Measurements from ENCODE around the gene C16orf89. TPM values are rescaled to one million over a fixed set of nuclear protein-coding genes. Genes with fewer than 3 reads are reported as not detected.

Gene C16orf89
- total RNA-seq, 1 donor from 2014 or later = not detected

DNA sequence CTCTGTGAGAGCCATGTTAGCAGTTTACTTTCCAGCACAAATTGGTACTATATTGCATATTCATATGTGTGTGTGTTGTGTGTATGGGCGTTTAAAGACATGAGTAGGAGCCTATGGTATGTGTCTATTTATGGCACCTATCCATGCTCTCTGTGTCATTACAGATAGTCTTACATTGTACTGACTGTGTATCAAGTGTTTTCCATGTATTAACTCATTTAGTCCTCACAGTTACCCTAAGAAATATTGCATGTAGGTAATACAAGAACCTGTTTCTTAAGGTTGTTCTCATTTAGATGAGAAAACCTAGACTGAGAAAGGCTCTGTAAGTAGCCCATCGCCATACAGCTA is 7.5 kb upstream of the C16orf89 start:
- Histone ChIP-seq H3K36me3 (ENCODE audit: insufficient read depth, low read length) (peaks cover 11% of the 10 kb centered on the region), H3K27me3 (ENCODE audit: insufficient read depth, low read length) (no peaks in the 10 kb centered on the region), H3K4me2 (ENCODE audit: low read length) (peak overlapping the region; percentile 94), H3K79me2 (ENCODE audit: insufficient read depth, low read length) (peaks cover 29% of the 10 kb centered on the region), H4K20me1 (ENCODE audit: insufficient read depth, low read length) (peaks cover 14% of the 10 kb centered on the region), H3K9ac (ENCODE audit: low read length) (no peak overlapping the region), H3K27ac (ENCODE audit: low read depth, low read length) (no peak overlapping the region), H3K4me1 (ENCODE audit: insufficient read depth, low read length) (peaks cover 11% of the 10 kb centered on the region), H3K4me3 (ENCODE audit: insufficient read depth, low read depth, low read length) (peak overlapping the region; percentile 86), H2AFZ (ENCODE audit: low read depth, low read length) (no peak overlapping the region), H3K9me3 (ENCODE audit: insufficient read depth, low read depth, low read length) (no peaks in the 10 kb centered on the region)
- Mint-ChIP-seq H3K9me3 (ENCODE audit: unreplicated experiment) (no peaks in the 10 kb centered on the region), H3K27me3 (ENCODE audit: low read depth, unreplicated experiment) (no peaks in the 10 kb centered on the region), H3K36me3 (ENCODE audit: low read depth, unreplicated experiment) (peaks cover 12% of the 10 kb centered on the region), H3K4me3 (ENCODE audit: unreplicated experiment) (peak overlapping the region; percentile 94), H3K4me1 (ENCODE audit: low read depth, unreplicated experiment) (peaks cover 6% of the 10 kb centered on the region), H3K27ac (ENCODE audit: unreplicated experiment) (peak overlapping the region; percentile 72)
- FAIRE-seq = no peak
- TF ChIP-seq EZH2 (IDR thresholded peaks at IDR 0.05; ENCODE audit: insufficient read depth, low read length) = no peak
- DNase-seq (ENCODE audit: low read depth) = peak; percentile 36

DNA sequence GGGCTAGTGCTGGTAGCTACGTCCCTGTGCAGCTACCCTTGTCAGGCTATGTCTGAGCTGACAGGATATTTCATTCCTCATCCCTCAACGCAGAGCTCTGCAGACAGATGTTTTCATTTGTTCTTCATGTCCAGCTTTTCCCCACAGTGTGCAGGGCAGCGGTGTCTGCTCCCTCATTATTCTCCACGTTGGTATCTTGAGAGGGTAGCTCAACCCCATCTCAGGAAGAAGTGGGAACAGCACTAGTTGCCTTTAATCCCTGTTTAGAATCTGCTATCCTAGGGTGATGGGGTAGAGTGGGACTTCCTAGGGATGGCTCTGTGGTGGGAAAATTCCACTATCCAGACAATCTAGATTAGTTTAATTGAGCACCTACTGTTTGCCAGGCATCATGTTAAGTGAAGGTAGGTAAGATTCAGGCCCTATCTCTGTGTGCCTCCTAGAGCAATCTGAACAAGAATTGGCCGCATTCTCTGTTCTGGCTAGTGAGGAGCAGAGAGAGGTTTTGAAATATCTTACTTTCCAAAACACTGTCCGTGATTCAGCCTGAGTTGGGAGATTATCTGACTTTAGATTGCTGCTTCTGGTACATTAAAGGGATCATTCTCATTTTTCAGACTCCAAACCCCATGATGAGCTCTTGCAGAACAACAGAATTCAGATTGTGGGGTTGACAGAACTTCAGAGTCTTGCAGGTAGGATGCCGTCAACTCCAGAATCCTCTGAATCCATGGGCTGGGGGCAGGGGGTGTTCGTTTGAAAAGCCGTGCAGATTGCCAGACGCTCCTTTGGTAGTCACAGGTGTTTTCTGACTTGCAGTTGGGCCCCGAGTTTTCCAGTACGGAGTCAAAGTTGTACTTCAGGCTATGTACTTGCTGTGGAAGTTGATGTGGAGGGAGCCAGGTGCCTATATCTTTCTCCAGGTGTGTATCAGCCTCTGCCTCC is 6.8 kb upstream of the C16orf89 start:
- Mint-ChIP-seq H3K36me3 (ENCODE audit: low read depth, unreplicated experiment) (peaks cover 10% of the 10 kb centered on the region), H3K4me3 (ENCODE audit: unreplicated experiment) (peak overlapping the region; percentile 94), H3K4me1 (ENCODE audit: low read depth, unreplicated experiment) (peaks cover 6% of the 10 kb centered on the region), H3K27ac (ENCODE audit: unreplicated experiment) (peak overlapping the region; percentile 91), H3K27me3 (ENCODE audit: low read depth, unreplicated experiment) (no peaks in the 10 kb centered on the region), H3K9me3 (ENCODE audit: unreplicated experiment) (no peaks in the 10 kb centered on the region)
- Histone ChIP-seq H3K27ac (ENCODE audit: low read depth, low read length) (peak overlapping the region; percentile 78), H3K4me1 (ENCODE audit: insufficient read depth, low read length) (peaks cover 11% of the 10 kb centered on the region), H3K4me3 (ENCODE audit: insufficient read depth, low read depth, low read length) (peak overlapping the region; percentile 86), H3K27me3 (ENCODE audit: insufficient read depth, low read length) (no peaks in the 10 kb centered on the region), H3K4me2 (ENCODE audit: low read length) (peak overlapping the region; percentile 94), H2AFZ (ENCODE audit: low read depth, low read length) (peak overlapping the region; percentile 92), H3K9ac (ENCODE audit: low read length) (peak overlapping the region; percentile 90), H3K9me3 (ENCODE audit: insufficient read depth, low read depth, low read length) (no peaks in the 10 kb centered on the region), H4K20me1 (ENCODE audit: insufficient read depth, low read length) (peaks cover 14% of the 10 kb centered on the region), H3K36me3 (ENCODE audit: insufficient read depth, low read length) (peaks cover 11% of the 10 kb centered on the region), H3K79me2 (ENCODE audit: insufficient read depth, low read length) (peaks cover 29% of the 10 kb centered on the region)
- no peak for FAIRE-seq
- TF ChIP-seq EZH2 (IDR thresholded peaks at IDR 0.05; ENCODE audit: insufficient read depth, low read length) (no peak), CTCF (IDR thresholded peaks at IDR 0.05; ENCODE audit: insufficient read depth, low read depth, low read length) (no peak)
- DNase-seq (ENCODE audit: low read depth) = no peak

DNA sequence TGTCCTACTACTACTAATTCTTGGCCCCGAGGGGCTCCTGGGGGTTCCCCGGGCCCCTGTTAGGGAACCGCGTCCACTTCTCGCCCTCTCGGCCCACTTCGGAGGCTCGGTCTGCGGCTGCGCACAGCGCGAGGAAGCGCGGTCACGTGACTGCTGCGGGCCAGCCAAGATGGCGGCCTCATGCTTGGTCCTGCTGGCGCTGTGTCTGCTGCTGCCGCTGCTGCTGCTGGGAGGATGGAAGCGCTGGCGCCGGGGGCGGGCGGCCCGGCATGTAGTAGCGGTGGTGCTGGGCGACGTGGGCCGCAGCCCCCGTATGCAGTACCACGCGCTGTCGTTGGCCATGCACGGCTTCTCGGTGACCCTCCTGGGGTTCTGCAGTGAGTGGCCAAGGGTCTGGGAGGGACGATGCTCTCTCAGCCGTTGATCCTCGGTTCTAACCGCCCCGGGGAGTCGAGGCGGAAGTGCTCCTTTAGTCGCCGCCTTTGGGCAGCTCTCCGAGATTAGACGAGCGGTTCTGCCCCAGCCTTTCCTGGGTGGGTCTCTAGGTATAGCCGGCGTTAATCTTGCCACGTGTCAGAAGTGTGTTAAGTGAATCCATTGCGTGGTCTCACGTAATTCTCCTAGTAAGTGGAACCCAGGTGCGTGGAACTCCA is 6.1 kb upstream of the C16orf89 start, which contains the start of gene ALG1:
Gene ALG1 (plus strand): TSS at position 163 of the 653 bp plus-strand sequence. CDS start 7 bp downstream, at position 170.
- Mint-ChIP-seq H3K9me3 (ENCODE audit: unreplicated experiment) (no peaks in the 10 kb centered on the region), H3K4me3 (ENCODE audit: unreplicated experiment) (peak within 1 kb of the TSS; percentile 94), H3K27me3 (ENCODE audit: low read depth, unreplicated experiment) (peaks cover 4% of the 10 kb centered on the region), H3K4me1 (ENCODE audit: low read depth, unreplicated experiment) (peaks cover 6% of the 10 kb centered on the region), H3K36me3 (ENCODE audit: low read depth, unreplicated experiment) (peaks cover 10% of the 10 kb centered on the region), H3K27ac (ENCODE audit: unreplicated experiment) (peak within 1 kb of the TSS; percentile 91)
- H3K27me3 ChIP-seq (ENCODE audit: insufficient read depth, low read length) = peaks cover 4% of the 10 kb centered on the region
- peaks cover 14% of the 10 kb centered on the region for H4K20me1 ChIP-seq (ENCODE audit: insufficient read depth, low read length)
- peak within 1 kb of the TSS; percentile 90 for H3K9ac ChIP-seq (ENCODE audit: low read length)
- FAIRE-seq = no peak
- peaks cover 29% of the 10 kb centered on the region for H3K79me2 ChIP-seq (ENCODE audit: insufficient read depth, low read length)
- peaks cover 11% of the 10 kb centered on the region for H3K36me3 ChIP-seq (ENCODE audit: insufficient read depth, low read length)
- no peaks in the 10 kb centered on the region for H3K9me3 ChIP-seq (ENCODE audit: insufficient read depth, low read depth, low read length)
- peak within 1 kb of the TSS; percentile 92 for H2AFZ ChIP-seq (ENCODE audit: low read depth, low read length)
- peak within 1 kb of the TSS; percentile 78 for H3K27ac ChIP-seq (ENCODE audit: low read depth, low read length)
- peaks cover 11% of the 10 kb centered on the region for H3K4me1 ChIP-seq (ENCODE audit: insufficient read depth, low read length)
- no peak for TF ChIP-seq EZH2 (IDR thresholded peaks at IDR 0.05; ENCODE audit: insufficient read depth, low read length)
- TF ChIP-seq CTCF (IDR thresholded peaks at IDR 0.05; ENCODE audit: insufficient read depth, low read depth, low read length) = no peak
- H3K4me3 ChIP-seq (ENCODE audit: insufficient read depth, low read depth, low read length) = peak within 1 kb of the TSS; percentile 86
- peak within 1 kb of the TSS; percentile 94 for H3K4me2 ChIP-seq (ENCODE audit: low read length)
- DNase-seq (ENCODE audit: low read depth) = peak; percentile 68
